ENCODE results near the gene IL12RB2. TPM values are rescaled to one million over a fixed set of nuclear protein-coding genes. Genes with fewer than 3 reads are reported as not detected.
A peak's percentile ranks its signal among the peaks of the same experiment; 100 is the strongest.
"Not testable (repeated sequence)": the region's sequence is repeated elsewhere in the genome, so short reads cannot be mapped to it uniquely, and the experiment has no call there.

The IL12RB2 gene
- total and polyA plus RNA-seq, 2 of the 13 experiments (the other 11 are each of a cell fraction or from before 2014, with no cell fraction given), result not detected

- H3K27ac ChIP-seq (ENCODE audit: extremely low read length, insufficient read depth, low read length); H3K27me3 ChIP-seq (ENCODE audit: control insufficient read depth in 1 of 2, insufficient read depth in 2 of 2, low read length in 2 of 2); H3K9ac ChIP-seq (ENCODE audit: insufficient read depth, low read depth, low read length); FAIRE-seq; BruUV-seq (replicated peaks); H3K4me2 ChIP-seq (ENCODE audit: low read depth, low read length); H3K4me3 ChIP-seq (replicated peaks in 1 of 3; ENCODE audit: insufficient read depth in 1 of 3, low read depth in 2 of 3, low read length in 3 of 3); intact Hi-C loops (cut with micrococcal nuclease; ENCODE audit: unreplicated experiment); DNase-seq (ENCODE audit: low spot score); H3K9me3 ChIP-seq (ENCODE audit: low read length); CTCF ChIA-PET (ENCODE audit: low intra/inter-chr PET ratio, low total read pairs); ATAC-seq; POLR2A ChIA-PET; H2AFZ ChIP-seq (ENCODE audit: low read length): not testable (repeated sequence)
- H3K4me1 ChIP-seq (ENCODE audit: insufficient read depth, low read length), result peaks cover 33% of the 10 kb centered on the region
- H3K79me2 ChIP-seq (ENCODE audit: insufficient read depth, low read length), result peaks cover 43% of the 10 kb centered on the region
- 94% methylated on average over 4 of the region's 4 CpGs for WGBS (ENCODE audit: low lambda C conversion rate)
- in situ Hi-C loops (cut with HindIII; ENCODE audit: extremely low pct_ligation_motif_present, low pct_unique_long_range_greater_than_20kb), result loop anchor here (25.0 kb wide), 1 partner anchor 480 kb away; no protein-coding TSS in a partner anchor
- TF ChIP-seq RBFOX2 (IDR thresholded peaks at IDR 0.05; ENCODE audit: low read depth, low read length), result peak; percentile 13; the same call in 1 of the 2 replicates
- peaks cover 64% of the 10 kb centered on the region for H4K20me1 ChIP-seq (ENCODE audit: insufficient read depth, low read length)
- H3K36me3 ChIP-seq (replicated peaks in 1 of 2; ENCODE audit: control insufficient read depth in 1 of 2, insufficient read depth in 2 of 2, low read length in 2 of 2), result peaks cover 18 to 86% of the 10 kb centered on the region in 2 experiments
Observed at GRCh38 chr1:67417733-67418132, 110.1 kb downstream of the IL12RB2 start.

- 90% methylated on average over 6 of the region's 6 CpGs for WGBS (ENCODE audit: low lambda C conversion rate)
- H3K9ac ChIP-seq (ENCODE audit: insufficient read depth, low read depth, low read length), result no peak overlapping the region
- DNase-seq (ENCODE audit: low spot score) (no peak), FAIRE-seq (no peak), ATAC-seq (no peak)
- H3K27ac ChIP-seq (ENCODE audit: extremely low read length, insufficient read depth, low read length), result no peak overlapping the region
- POLR2A ChIA-PET, result no interaction called here
- no peak overlapping the region for H3K4me2 ChIP-seq (ENCODE audit: low read depth, low read length)
- H3K27me3 ChIP-seq (ENCODE audit: control insufficient read depth in 1 of 2, insufficient read depth in 2 of 2, low read length in 2 of 2), result no peaks in the 10 kb centered on the region; a peak in 1 of 5 replicates
- H4K20me1 ChIP-seq (ENCODE audit: insufficient read depth, low read length), result peaks cover 65% of the 10 kb centered on the region
- intact Hi-C loops (cut with micrococcal nuclease; ENCODE audit: unreplicated experiment) (no loop called here), in situ Hi-C loops (cut with HindIII; ENCODE audit: extremely low pct_ligation_motif_present, low pct_unique_long_range_greater_than_20kb) (loop anchor here (25.0 kb wide), 1 partner anchor 482 kb away; no protein-coding TSS in a partner anchor)
- no peaks in the 10 kb centered on the region for H3K9me3 ChIP-seq (ENCODE audit: low read length)
- no peak overlapping the region for H2AFZ ChIP-seq (ENCODE audit: low read length)
- H3K79me2 ChIP-seq (ENCODE audit: insufficient read depth, low read length), result peaks cover 50% of the 10 kb centered on the region
- no peak overlapping the region for H3K4me3 ChIP-seq (replicated peaks in 1 of 3; ENCODE audit: insufficient read depth in 1 of 3, low read depth in 2 of 3, low read length in 3 of 3)
- H3K36me3 ChIP-seq (replicated peaks in 1 of 2; ENCODE audit: control insufficient read depth in 1 of 2, insufficient read depth in 2 of 2, low read length in 2 of 2), result peaks cover 18 to 89% of the 10 kb centered on the region in 2 experiments
- no TSS peak for BruUV-seq (replicated peaks)
- peaks cover 37% of the 10 kb centered on the region for H3K4me1 ChIP-seq (ENCODE audit: insufficient read depth, low read length)
- CTCF ChIA-PET (ENCODE audit: low intra/inter-chr PET ratio, low total read pairs), result no interaction called here
- TF ChIP-seq RBFOX2 (IDR thresholded peaks at IDR 0.05; ENCODE audit: low read depth, low read length) (peak; percentile 52; the same call in 1 of the 2 replicates), ZBTB7A (CRISPR knock-in tag; IDR thresholded peaks at IDR 0.05) (no peak), PRDM10 (CRISPR knock-in tag; IDR thresholded peaks at IDR 0.05; ENCODE audit: low read depth) (no peak), SP1 (IDR thresholded peaks at IDR 0.05) (no peak), SP1 (CRISPR knock-in tag; IDR thresholded peaks at IDR 0.05) (no peak), NR2F6 (IDR thresholded peaks at IDR 0.05) (0 out of 2 replicates have a peak, but pooled peaks have one; percentile 8), NR2F6 (CRISPR knock-in tag; IDR thresholded peaks at IDR 0.05) (no peak), CREM (IDR thresholded peaks at IDR 0.05) (no peak), CREM (CRISPR knock-in tag; IDR thresholded peaks at IDR 0.05) (no peak), NRL (CRISPR knock-in tag; IDR thresholded peaks at IDR 0.05; ENCODE audit: borderline replicate concordance) (no peak), GLI4 (CRISPR knock-in tag; IDR thresholded peaks at IDR 0.05; ENCODE audit: borderline replicate concordance) (no peak), ZFP82 (CRISPR knock-in tag; IDR thresholded peaks at IDR 0.05; ENCODE audit: borderline replicate concordance) (no peak), YY1 (IDR thresholded peaks at IDR 0.05; ENCODE audit: insufficient read depth, insufficient replicate concordance, low read depth, low read length) (no peak), SETDB1 (CRISPR knock-in tag; IDR thresholded peaks at IDR 0.05; ENCODE audit: borderline replicate concordance) (no peak), SKI (IDR thresholded peaks at IDR 0.05; ENCODE audit: partially characterized antibody) (no peak), AGO2 (optimal IDR thresholded peaks at IDR 0.05; ENCODE audit: low read depth, low read length) (peak; percentile 37)
Observed at GRCh38 chr1:67418839-67419586, 111.3 kb downstream of the IL12RB2 start.
